Lung (tissue), 12 donors: ENCODE measurements around the gene LYRM7. TPM values are rescaled to one million over a fixed set of nuclear protein-coding genes. Genes with fewer than 3 reads are reported as not detected.
"Not testable (repeated sequence)": the region's sequence is repeated elsewhere in the genome, so short reads cannot be mapped to it uniquely, and the experiment has no call there.

Experiments
- ATAC-seq: fragments of 200-7000 bp; cut with Tn5 transposase; one replicate; pipeline ENCODE4 v1.9.1; 2020; ENCODE audit warnings: moderate number of reproducible peaks; ENCODE audit not compliant: insufficient read depth, low FRiP score
- DNase-seq, 3 donors: peaks; one replicate each; pipeline ENCODE4 v3.0.0-alpha.2; 2013 to 2017
- H3K27ac ChIP-seq, 2 donors: one replicate each; pipeline ENCODE4 v1.5.1; 2013; ENCODE audit warnings: mild to moderate bottlenecking in 2 of 2, moderate library complexity in 2 of 2, control low read depth in 1 of 2, inconsistent platforms in 1 of 2, low read depth in 1 of 2, low read length in 1 of 2
- H3K27me3 ChIP-seq, 3 donors: one replicate each; pipeline ENCODE4 v1.5.1; 2013; ENCODE audit warnings: low read length in 2 of 3; ENCODE audit not compliant: control insufficient read depth in 3 of 3, insufficient read depth in 3 of 3
- H3K36me3 ChIP-seq, 4 donors: one replicate each; pipeline ENCODE4 v1.5.1; 2013; ENCODE audit warnings: low read length in 4 of 4, mild to moderate bottlenecking in 1 of 4, moderate library complexity in 1 of 4; ENCODE audit not compliant: control insufficient read depth in 4 of 4, insufficient read depth in 4 of 4
- H3K4me1 ChIP-seq, 5 donors: one replicate each; pipeline ENCODE4 v1.5.1; 2013; ENCODE audit warnings: low read length in 5 of 5, mild to moderate bottlenecking in 2 of 5, moderate library complexity in 1 of 5; ENCODE audit not compliant: control insufficient read depth in 5 of 5, insufficient read depth in 5 of 5
- H3K4me3 ChIP-seq: one replicate; pipeline ENCODE4 v1.5.1; 2013; ENCODE audit warnings: mild to moderate bottlenecking, control low read depth, moderate library complexity
- H3K9ac ChIP-seq, 2 donors: one replicate each; pipeline ENCODE4 v1.5.1; 2013; ENCODE audit warnings: low read length in 2 of 2, control low read depth in 1 of 2; ENCODE audit not compliant: insufficient read depth in 1 of 2
- H3K9me3 ChIP-seq, 4 donors: one replicate each; pipeline ENCODE4 v1.5.1; 2013; ENCODE audit warnings: low read length in 3 of 4, mild to moderate bottlenecking in 1 of 4, moderate library complexity in 1 of 4; ENCODE audit not compliant: control insufficient read depth in 4 of 4, insufficient read depth in 3 of 4
- WGBS, 2 donors: extraction: QIAGEN DNeasy Blood & Tissue Kit; methylation state at CpG; one replicate each; pipeline ENCODE4 v1.1.7; 2013; 5-methylcytosine and 5-hydroxymethylcytosine counted together
- polyA plus RNA-seq, 2 donors: library from polyadenylated mRNA; stranded (reverse); fragments of 200-250 nt; gene quantifications; one replicate each; pipeline ENCODE4 v1.2.1, GENCODE V29; 2013
- total RNA-seq, 2 donors: library from RNA; depleted of rRNA in 1 of 2; stranded (reverse); fragments of >200 nt in 1 of 2; gene quantifications; one replicate each; pipeline ENCODE4 v1.2.1, GENCODE V29; 2014 to 2021
- TF ChIP-seq, protein P1 (sequence below): IDR thresholded peaks from 2 replicates; pipeline ENCODE4 v1.5.1; 2012; ENCODE audit warnings: mild to moderate bottlenecking; ENCODE audit errors: control extremely low read depth, extremely low read depth
- donor health status: control.
- donor health status: control.
- donor health status: Bipolar disorder and iron deficiency.
- donor health status: healthy.
- donor health status: DM: yes; HTN: yes; CAD: no.

The LYRM7 gene
- total and polyA plus RNA-seq, 4 donors: 3.1 to 10.9 (median 4.6) TPM

DNA sequence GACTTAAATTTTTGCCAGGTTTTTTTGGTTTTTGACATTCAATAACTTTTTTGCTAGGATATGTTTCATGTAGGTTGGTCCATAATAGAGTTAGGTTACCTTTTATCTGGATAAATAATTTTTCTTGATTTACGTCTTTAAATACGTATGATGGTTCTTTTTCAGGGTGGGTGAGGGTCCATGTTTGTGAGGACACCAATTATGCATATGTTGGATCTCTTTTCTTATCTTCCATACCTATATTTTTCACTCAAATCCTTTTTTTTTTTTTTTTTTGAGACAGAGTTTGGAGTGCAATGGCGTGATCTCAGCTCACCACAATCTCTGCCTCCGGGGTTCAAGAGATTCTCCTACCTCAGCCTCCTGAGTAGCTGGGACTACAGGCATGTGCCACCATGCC, 75.8 kb downstream of the LYRM7 start:
- Histone ChIP-seq H3K27ac (no peak overlapping the region), H3K4me3 (no peak overlapping the region), H3K36me3 (no peaks in the 10 kb centered on the region), H3K9ac (no peak overlapping the region), H3K9me3 (no peaks in the 10 kb centered on the region), H3K27me3 (no peaks in the 10 kb centered on the region), H3K4me1 (no peaks in the 10 kb centered on the region)
- TF ChIP-seq, protein P1, sequence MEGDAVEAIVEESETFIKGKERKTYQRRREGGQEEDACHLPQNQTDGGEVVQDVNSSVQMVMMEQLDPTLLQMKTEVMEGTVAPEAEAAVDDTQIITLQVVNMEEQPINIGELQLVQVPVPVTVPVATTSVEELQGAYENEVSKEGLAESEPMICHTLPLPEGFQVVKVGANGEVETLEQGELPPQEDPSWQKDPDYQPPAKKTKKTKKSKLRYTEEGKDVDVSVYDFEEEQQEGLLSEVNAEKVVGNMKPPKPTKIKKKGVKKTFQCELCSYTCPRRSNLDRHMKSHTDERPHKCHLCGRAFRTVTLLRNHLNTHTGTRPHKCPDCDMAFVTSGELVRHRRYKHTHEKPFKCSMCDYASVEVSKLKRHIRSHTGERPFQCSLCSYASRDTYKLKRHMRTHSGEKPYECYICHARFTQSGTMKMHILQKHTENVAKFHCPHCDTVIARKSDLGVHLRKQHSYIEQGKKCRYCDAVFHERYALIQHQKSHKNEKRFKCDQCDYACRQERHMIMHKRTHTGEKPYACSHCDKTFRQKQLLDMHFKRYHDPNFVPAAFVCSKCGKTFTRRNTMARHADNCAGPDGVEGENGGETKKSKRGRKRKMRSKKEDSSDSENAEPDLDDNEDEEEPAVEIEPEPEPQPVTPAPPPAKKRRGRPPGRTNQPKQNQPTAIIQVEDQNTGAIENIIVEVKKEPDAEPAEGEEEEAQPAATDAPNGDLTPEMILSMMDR: no peak
- DNase-seq (no peak), ATAC-seq (no peak)
- WGBS, 2 donors: 99% methylated on average over 4 of the region's 4 CpGs

DNA sequence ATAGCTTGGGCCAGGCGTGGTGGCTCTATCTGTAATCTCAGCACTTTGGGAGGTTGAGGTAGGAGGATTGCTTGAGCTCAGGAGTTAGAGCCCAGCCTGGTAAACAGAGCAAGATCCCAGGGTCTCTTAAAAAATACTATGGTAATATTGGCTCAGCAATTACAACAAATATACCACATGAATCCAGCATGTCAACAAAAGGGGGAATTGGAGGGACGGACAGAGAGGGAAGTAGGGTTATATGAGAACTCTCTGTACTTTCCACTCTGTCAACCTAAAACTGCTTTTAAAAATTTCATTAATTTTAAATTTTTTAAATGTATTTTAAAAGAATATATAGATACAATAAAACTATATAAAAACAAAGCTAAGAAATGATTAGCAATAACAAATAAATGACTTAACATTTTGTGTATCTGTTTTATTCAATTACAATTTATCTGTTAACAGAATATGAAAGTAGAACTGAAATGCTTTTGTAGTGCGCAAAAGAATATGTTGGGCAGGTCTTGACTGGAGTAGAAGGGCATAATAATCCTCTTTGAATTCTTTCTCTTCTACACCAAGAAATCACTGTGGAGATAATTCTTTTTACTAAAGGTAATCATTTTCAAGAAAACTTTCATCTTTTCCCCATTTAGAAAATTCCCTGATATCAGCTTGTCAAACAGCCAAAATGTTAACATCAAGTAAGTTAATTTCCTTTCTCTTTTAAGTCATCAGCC, 80.2 kb downstream of the LYRM7 start:
- TF ChIP-seq, protein P1: no peak
- no peak overlapping the region for H3K4me3 ChIP-seq
- H3K9ac ChIP-seq: no peak overlapping the region
- 72 to 76% methylated on average over 3 of the region's 3 CpGs for WGBS, 2 donors
- H3K9me3 ChIP-seq: no peaks in the 10 kb centered on the region
- ATAC-seq: no peak
- no peaks in the 10 kb centered on the region for H3K27me3 ChIP-seq
- no peaks in the 10 kb centered on the region for H3K36me3 ChIP-seq
- no peak overlapping the region for H3K27ac ChIP-seq
- DNase-seq: no peak
- no peaks in the 10 kb centered on the region for H3K4me1 ChIP-seq

DNA sequence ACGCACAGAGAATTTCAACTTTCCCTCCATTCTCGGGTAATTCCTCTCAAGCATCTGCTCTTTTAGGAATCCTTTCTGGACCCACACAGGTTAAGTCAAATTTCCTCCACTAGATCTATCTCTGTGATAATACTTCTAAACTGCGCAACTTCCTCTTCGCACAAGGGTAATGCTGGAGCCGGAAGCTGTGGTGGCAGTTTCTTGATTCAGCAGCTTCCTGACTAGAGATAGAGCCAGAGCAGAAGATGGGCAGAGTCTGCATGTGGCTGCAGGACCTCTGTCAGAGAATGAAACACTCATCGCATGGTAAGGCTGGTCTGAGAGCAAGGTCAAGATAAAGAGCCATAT, 82.1 kb downstream of the LYRM7 start:
- Histone ChIP-seq H3K4me1 (peaks cover 0 to 3% (median 0%) of the 10 kb centered on the region in 5 donors), H3K4me3 (no peak overlapping the region), H3K9ac (no peak overlapping the region), H3K27ac (peak overlapping the region in 1 of 2 donors; percentile 43), H3K36me3 (no peaks in the 10 kb centered on the region), H3K27me3 (no peaks in the 10 kb centered on the region), H3K9me3 (no peaks in the 10 kb centered on the region)
- TF ChIP-seq, protein P1: no peak
- 15 to 34% methylated on average over 6 of the region's 6 CpGs for WGBS, 2 donors
- ATAC-seq (peak; percentile 89), DNase-seq (peak; percentile 6 to 29 (median 22))

DNA sequence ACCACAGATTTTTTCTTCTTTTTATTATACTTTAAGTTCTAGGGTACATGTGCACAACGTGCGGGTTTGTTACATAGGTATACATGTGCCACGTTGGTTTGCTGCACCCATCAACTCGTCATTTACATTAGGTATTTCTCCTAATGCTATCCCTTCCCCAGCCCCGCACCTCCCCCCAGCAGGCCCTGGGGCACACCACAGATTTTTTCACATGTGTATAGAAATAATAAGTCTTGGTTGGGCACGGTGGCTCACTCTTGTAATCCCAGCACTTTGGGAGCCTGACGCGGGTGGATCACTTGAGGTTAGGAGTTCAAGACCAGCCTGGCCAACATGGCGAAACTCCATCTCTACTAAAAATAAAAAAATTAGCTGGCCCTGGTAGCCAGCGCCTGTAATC, 83.3 kb downstream of the LYRM7 start:
- 87 to 91% methylated on average over 10 of the region's 10 CpGs for WGBS, 2 donors
- not testable (repeated sequence) for H3K36me3 ChIP-seq, H3K4me1 ChIP-seq, ATAC-seq, H3K27ac ChIP-seq, H3K4me3 ChIP-seq, H3K27me3 ChIP-seq, DNase-seq, H3K9ac ChIP-seq, H3K9me3 ChIP-seq
